Measurements from ENCODE around the gene CRY2. TPM values are rescaled to one million over a fixed set of nuclear protein-coding genes. Genes with fewer than 3 reads are reported as not detected.

The CRY2 gene
- 13.2 and 14.7 TPM in 2 replicates for total RNA-seq

GRCh38 chr11:45846974-45847910, at the start of gene CRY2:
Gene CRY2 (plus strand): TSS chr11:45847475. CDS start chr11:45847491, 16 bp downstream.

GRCh38 chr11:45804761-45805304, 42.4 kb upstream of the CRY2 start, which contains the start of gene SLC35C1:
Gene SLC35C1 (plus strand): TSS chr11:45805149. CDS start chr11:45805802, 653 bp downstream.

GRCh38 chr11:45885274-45885920, 38.1 kb downstream of the CRY2 start, which contains the start of gene MAPK8IP1:
Gene MAPK8IP1 (plus strand): TSS chr11:45885651. CDS start chr11:45885821, 170 bp downstream.

GRCh38 chr11:45906965-45907611, 59.8 kb downstream of the CRY2 start, which contains the start of gene FREY1:
Gene FREY1 (minus strand): TSS chr11:45907271. CDS start chr11:45907245, 26 bp downstream.

GRCh38 chr11:45917623-45918330, 70.5 kb downstream of the CRY2 start, which contains the start of gene PEX16:
Gene PEX16 (minus strand): TSS chr11:45917877. CDS start chr11:45917811, 66 bp downstream.

GRCh38 chr11:45922425-45923082, 75.3 kb downstream of the CRY2 start, which contains the start of gene LARGE2:
Gene LARGE2 (plus strand): TSS chr11:45922656. CDS start chr11:45922883, 227 bp downstream.

Other genes starting within 250 kb of the CRY2 start
- 1.1 and 1.2 TPM in 2 replicates for gene CHST1, start 181.9 kb upstream of the CRY2 start, total RNA-seq
- gene SLC35C1, start 42.3 kb upstream of the CRY2 start, total RNA-seq, result 6.5 and 8.3 TPM in 2 replicates
- 6.5 and 6.6 TPM in 2 replicates for gene MAPK8IP1, start 38.2 kb downstream of the CRY2 start, total RNA-seq
- 0.44 and 0.79 TPM in 2 replicates for gene FREY1, start 59.8 kb downstream of the CRY2 start, total RNA-seq
- gene PEX16, start 70.4 kb downstream of the CRY2 start, total RNA-seq, result 26.1 and 30.0 TPM in 2 replicates
- gene LARGE2, start 75.2 kb downstream of the CRY2 start, total RNA-seq, result not detected in 2 replicates